ENCODE measurements around the gene SCYGR4. TPM values are rescaled to one million over a fixed set of nuclear protein-coding genes. Genes with fewer than 3 reads are reported as not detected.
"Not testable (repeated sequence)": the region's sequence is repeated elsewhere in the genome, so short reads cannot be mapped to it uniquely, and the experiment has no call there.

Gene SCYGR4
- total RNA-seq, 1 donor from 2014 or later, result not detected

DNA sequence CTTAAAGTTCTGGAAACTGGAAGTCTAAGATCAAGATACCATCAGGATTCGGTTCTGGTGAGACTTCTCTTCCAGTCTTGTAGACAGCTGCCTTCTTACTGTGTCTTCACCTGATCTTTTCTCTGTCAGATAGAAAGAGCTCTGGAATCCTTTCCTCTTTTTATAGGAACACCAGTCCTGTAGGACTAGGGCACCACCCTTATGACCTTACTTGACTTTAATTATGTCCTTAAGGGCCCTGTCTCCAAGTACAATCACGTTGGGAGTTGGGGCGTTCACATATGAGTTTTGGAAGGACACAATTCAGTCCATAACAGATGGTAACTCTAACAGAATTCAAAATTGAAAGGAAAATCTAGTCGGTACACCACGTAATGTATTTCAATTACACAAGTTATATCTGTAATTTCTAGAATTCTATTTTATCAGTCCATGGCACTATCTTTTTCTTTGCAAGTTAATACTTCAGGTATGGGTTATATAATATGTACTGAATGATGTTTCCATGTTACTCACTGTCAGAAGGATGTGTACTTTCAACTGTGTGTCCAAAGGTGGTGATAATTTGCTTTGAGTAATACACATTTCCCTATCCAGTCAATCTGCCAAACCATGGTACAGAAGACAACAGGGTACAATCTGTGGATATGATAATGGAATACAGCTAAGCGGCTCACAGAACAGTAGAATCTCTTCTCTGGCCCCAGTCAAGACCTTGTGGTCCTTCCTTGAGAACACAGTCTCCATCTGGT is 48.1 kb downstream of the SCYGR4 start:
- DNase-seq (ENCODE audit: low spot score) (no peak), ATAC-seq (no peak)

- not testable (repeated sequence) for DNase-seq (ENCODE audit: low spot score); ATAC-seq
Measured at GRCh38 chr2:227666631-227667170, 49.4 kb downstream of the SCYGR4 start, which contains the start of gene SCYGR5. Gene SCYGR5, plus strand, starts transcription at chr2:227666804. Its CDS starts 0 bp downstream, at chr2:227666804.

Other genes starting within 250 kb of the SCYGR4 start
- not detected for gene TM4SF20, start 238.2 kb upstream of the SCYGR4 start, total RNA-seq
- not detected for gene SCYGR1, start 229.5 kb upstream of the SCYGR4 start, total RNA-seq
- 21.9 TPM for gene AGFG1, start 145.3 kb upstream of the SCYGR4 start, total RNA-seq
- not detected for gene SCYGR2, start 18.6 kb upstream of the SCYGR4 start, total RNA-seq
- not detected for gene SCYGR3, start 2.7 kb upstream of the SCYGR4 start, total RNA-seq
- not detected for gene SCYGR5, start 49.3 kb downstream of the SCYGR4 start, total RNA-seq
- gene SLC19A3, start 100.5 kb downstream of the SCYGR4 start, total RNA-seq, result 14.6 TPM
- not detected for gene SCYGR6, start 107.3 kb downstream of the SCYGR4 start, total RNA-seq
- gene SCYGR7, start 110.8 kb downstream of the SCYGR4 start, total RNA-seq, result not detected
- gene SCYGR8, start 128.4 kb downstream of the SCYGR4 start, total RNA-seq, result not detected
- not detected for gene CCL20, start 196.3 kb downstream of the SCYGR4 start, total RNA-seq

Measured in left lobe of liver (tissue), 2 donors.